Testis (tissue), 2 donors: ENCODE results near the gene F12.

ENCODE experiments used
- POLR2A ChIP-seq: fragments of 450-650 bp; IDR thresholded peaks from one replicate; pipeline ENCODE4 v1.6.1; 2017; ENCODE audit warnings: antibody characterized with exemption, mild to moderate bottlenecking, moderate library complexity
- TF ChIP-seq, protein P1 (sequence below), 3 experiments: fragments of 450-650 bp in 2 of 3; fragments of 200-600 bp in 1 of 3; sonication (generic) in 1 of 3; IDR thresholded peaks; one replicate each; pipeline ENCODE4 v1.5.1; 2016 to 2019; ENCODE audit warnings: antibody characterized with exemption in 3 of 3, mild to moderate bottlenecking in 2 of 3, moderate library complexity in 1 of 3

DNA sequence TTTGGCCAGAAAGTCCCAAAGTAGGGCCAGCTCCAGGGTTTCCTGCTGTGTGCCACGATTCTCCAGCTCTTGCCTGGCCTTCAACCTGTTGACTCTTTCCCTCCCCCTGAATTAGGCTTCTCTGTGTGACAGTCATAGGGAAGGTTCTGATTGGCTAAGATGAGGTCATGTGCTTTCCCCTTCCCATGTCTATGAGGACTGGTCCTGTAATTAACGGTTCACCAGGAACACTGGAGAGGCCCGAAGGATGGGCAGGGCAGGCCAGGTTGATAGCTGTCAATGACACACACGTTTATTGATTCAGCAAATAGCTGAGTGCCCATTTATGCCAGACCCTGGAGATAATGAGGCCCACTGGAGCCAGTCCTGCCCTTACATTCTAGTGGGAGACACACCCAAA is 28.3 kb upstream of the F12 start:
- TF ChIP-seq, protein P1, sequence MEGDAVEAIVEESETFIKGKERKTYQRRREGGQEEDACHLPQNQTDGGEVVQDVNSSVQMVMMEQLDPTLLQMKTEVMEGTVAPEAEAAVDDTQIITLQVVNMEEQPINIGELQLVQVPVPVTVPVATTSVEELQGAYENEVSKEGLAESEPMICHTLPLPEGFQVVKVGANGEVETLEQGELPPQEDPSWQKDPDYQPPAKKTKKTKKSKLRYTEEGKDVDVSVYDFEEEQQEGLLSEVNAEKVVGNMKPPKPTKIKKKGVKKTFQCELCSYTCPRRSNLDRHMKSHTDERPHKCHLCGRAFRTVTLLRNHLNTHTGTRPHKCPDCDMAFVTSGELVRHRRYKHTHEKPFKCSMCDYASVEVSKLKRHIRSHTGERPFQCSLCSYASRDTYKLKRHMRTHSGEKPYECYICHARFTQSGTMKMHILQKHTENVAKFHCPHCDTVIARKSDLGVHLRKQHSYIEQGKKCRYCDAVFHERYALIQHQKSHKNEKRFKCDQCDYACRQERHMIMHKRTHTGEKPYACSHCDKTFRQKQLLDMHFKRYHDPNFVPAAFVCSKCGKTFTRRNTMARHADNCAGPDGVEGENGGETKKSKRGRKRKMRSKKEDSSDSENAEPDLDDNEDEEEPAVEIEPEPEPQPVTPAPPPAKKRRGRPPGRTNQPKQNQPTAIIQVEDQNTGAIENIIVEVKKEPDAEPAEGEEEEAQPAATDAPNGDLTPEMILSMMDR (IDR thresholded peaks at IDR 0.05) = no peak
- no peak for TF ChIP-seq POLR2A
